ENCODE results near the gene PHF20. TPM values are rescaled to one million over a fixed set of nuclear protein-coding genes. Genes with fewer than 3 reads are reported as not detected.

Gene PHF20
- total RNA-seq, 1 experiment from 2014 or later, result 65.8 TPM

DNA sequence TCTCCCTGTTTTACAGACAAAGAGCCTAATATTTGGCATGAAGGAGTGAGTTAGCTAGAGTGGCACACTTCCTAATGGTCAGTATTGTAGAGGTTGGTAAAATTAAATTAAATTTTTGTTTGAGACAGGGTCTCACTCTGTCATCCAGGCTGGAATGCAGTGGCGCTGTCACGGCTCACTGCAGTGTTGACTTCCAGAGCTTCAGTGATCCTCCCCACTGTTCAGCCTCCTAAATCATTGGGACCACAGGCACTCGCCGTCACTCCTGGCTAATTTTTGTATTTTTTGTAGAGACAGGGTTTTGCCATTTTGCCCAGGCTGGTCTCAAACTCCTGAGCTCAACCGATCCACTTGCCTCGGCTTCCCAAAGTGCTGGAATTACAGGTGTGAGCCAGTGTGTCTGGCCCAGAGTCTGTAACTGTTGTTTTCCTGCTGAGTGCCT lies 111.5 kb downstream of the PHF20 start:
- peaks cover 5% of the 10 kb centered on the region; the same call in 1 of the 2 replicates for H3K36me3 Mint-ChIP-seq
- no peak overlapping the region for H3K27ac Mint-ChIP-seq
- CTCF ChIA-PET, result interaction anchor here (0.7 to 2.2 kb wide), 7 partner anchors 8 to 435 kb away, joined by 3 to 11 read pairs (median 3); partner anchors contain the start of gene SCAND1
- H3K4me1 Mint-ChIP-seq, result peaks cover 11% of the 10 kb centered on the region
- POLR2A ChIA-PET, result interaction anchor here (0.7 to 1.2 kb wide), 2 partner anchors 140 to 142 kb away, joined by 3 to 4 read pairs; partner anchors contain the start of gene RBM39
- DNase-seq (ENCODE audit: low spot score), result no peak
- H3K4me3 Mint-ChIP-seq, result no peak overlapping the region
- H3K27me3 Mint-ChIP-seq (ENCODE audit: low read depth), result no peaks in the 10 kb centered on the region
- no peak for ATAC-seq
- TF ChIP-seq MAX (CRISPR knock-in tag; IDR thresholded peaks at IDR 0.05) (no peak), EMX1 (CRISPR knock-in tag; IDR thresholded peaks at IDR 0.05) (no peak), ZNF416 (CRISPR knock-in tag; IDR thresholded peaks at IDR 0.05) (no peak), ZNF512 (CRISPR knock-in tag; IDR thresholded peaks at IDR 0.05; ENCODE audit: borderline replicate concordance) (no peak), ZNF423 (CRISPR knock-in tag; IDR thresholded peaks at IDR 0.05) (no peak), KAT7 (CRISPR knock-in tag; IDR thresholded peaks at IDR 0.05; ENCODE audit: borderline replicate concordance) (no peak), SOX15 (CRISPR knock-in tag; IDR thresholded peaks at IDR 0.05) (no peak), ZNF138 (CRISPR knock-in tag; conservative IDR thresholded peaks at IDR 0.05) (no peak), ZBTB21 (CRISPR knock-in tag; IDR thresholded peaks at IDR 0.05; ENCODE audit: borderline replicate concordance) (no peak), HMGA2 (CRISPR knock-in tag; IDR thresholded peaks at IDR 0.05) (no peak), ELF4 (CRISPR knock-in tag; IDR thresholded peaks at IDR 0.05; ENCODE audit: low read depth) (no peak), RELA (CRISPR knock-in tag; IDR thresholded peaks at IDR 0.05; ENCODE audit: borderline replicate concordance) (no peak), E2F1 (CRISPR knock-in tag; IDR thresholded peaks at IDR 0.05) (no peak)
- TF ChIP-seq, protein P1, sequence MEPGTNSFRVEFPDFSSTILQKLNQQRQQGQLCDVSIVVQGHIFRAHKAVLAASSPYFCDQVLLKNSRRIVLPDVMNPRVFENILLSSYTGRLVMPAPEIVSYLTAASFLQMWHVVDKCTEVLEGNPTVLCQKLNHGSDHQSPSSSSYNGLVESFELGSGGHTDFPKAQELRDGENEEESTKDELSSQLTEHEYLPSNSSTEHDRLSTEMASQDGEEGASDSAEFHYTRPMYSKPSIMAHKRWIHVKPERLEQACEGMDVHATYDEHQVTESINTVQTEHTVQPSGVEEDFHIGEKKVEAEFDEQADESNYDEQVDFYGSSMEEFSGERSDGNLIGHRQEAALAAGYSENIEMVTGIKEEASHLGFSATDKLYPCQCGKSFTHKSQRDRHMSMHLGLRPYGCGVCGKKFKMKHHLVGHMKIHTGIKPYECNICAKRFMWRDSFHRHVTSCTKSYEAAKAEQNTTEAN (CRISPR knock-in tag; IDR thresholded peaks at IDR 0.05), result no peak
- TF ChIP-seq, protein P2, sequence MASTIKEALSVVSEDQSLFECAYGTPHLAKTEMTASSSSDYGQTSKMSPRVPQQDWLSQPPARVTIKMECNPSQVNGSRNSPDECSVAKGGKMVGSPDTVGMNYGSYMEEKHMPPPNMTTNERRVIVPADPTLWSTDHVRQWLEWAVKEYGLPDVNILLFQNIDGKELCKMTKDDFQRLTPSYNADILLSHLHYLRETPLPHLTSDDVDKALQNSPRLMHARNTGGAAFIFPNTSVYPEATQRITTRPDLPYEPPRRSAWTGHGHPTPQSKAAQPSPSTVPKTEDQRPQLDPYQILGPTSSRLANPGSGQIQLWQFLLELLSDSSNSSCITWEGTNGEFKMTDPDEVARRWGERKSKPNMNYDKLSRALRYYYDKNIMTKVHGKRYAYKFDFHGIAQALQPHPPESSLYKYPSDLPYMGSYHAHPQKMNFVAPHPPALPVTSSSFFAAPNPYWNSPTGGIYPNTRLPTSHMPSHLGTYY (CRISPR knock-in tag; IDR thresholded peaks at IDR 0.05), result no peak
- TF ChIP-seq, protein P3, sequence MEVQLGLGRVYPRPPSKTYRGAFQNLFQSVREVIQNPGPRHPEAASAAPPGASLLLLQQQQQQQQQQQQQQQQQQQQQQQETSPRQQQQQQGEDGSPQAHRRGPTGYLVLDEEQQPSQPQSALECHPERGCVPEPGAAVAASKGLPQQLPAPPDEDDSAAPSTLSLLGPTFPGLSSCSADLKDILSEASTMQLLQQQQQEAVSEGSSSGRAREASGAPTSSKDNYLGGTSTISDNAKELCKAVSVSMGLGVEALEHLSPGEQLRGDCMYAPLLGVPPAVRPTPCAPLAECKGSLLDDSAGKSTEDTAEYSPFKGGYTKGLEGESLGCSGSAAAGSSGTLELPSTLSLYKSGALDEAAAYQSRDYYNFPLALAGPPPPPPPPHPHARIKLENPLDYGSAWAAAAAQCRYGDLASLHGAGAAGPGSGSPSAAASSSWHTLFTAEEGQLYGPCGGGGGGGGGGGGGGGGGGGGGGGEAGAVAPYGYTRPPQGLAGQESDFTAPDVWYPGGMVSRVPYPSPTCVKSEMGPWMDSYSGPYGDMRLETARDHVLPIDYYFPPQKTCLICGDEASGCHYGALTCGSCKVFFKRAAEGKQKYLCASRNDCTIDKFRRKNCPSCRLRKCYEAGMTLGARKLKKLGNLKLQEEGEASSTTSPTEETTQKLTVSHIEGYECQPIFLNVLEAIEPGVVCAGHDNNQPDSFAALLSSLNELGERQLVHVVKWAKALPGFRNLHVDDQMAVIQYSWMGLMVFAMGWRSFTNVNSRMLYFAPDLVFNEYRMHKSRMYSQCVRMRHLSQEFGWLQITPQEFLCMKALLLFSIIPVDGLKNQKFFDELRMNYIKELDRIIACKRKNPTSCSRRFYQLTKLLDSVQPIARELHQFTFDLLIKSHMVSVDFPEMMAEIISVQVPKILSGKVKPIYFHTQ (CRISPR knock-in tag; IDR thresholded peaks at IDR 0.05), result no peak
- TF ChIP-seq, protein P4, sequence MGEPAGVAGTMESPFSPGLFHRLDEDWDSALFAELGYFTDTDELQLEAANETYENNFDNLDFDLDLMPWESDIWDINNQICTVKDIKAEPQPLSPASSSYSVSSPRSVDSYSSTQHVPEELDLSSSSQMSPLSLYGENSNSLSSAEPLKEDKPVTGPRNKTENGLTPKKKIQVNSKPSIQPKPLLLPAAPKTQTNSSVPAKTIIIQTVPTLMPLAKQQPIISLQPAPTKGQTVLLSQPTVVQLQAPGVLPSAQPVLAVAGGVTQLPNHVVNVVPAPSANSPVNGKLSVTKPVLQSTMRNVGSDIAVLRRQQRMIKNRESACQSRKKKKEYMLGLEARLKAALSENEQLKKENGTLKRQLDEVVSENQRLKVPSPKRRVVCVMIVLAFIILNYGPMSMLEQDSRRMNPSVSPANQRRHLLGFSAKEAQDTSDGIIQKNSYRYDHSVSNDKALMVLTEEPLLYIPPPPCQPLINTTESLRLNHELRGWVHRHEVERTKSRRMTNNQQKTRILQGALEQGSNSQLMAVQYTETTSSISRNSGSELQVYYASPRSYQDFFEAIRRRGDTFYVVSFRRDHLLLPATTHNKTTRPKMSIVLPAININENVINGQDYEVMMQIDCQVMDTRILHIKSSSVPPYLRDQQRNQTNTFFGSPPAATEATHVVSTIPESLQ (CRISPR knock-in tag; IDR thresholded peaks at IDR 0.05), result no peak
- TF ChIP-seq, protein P5, sequence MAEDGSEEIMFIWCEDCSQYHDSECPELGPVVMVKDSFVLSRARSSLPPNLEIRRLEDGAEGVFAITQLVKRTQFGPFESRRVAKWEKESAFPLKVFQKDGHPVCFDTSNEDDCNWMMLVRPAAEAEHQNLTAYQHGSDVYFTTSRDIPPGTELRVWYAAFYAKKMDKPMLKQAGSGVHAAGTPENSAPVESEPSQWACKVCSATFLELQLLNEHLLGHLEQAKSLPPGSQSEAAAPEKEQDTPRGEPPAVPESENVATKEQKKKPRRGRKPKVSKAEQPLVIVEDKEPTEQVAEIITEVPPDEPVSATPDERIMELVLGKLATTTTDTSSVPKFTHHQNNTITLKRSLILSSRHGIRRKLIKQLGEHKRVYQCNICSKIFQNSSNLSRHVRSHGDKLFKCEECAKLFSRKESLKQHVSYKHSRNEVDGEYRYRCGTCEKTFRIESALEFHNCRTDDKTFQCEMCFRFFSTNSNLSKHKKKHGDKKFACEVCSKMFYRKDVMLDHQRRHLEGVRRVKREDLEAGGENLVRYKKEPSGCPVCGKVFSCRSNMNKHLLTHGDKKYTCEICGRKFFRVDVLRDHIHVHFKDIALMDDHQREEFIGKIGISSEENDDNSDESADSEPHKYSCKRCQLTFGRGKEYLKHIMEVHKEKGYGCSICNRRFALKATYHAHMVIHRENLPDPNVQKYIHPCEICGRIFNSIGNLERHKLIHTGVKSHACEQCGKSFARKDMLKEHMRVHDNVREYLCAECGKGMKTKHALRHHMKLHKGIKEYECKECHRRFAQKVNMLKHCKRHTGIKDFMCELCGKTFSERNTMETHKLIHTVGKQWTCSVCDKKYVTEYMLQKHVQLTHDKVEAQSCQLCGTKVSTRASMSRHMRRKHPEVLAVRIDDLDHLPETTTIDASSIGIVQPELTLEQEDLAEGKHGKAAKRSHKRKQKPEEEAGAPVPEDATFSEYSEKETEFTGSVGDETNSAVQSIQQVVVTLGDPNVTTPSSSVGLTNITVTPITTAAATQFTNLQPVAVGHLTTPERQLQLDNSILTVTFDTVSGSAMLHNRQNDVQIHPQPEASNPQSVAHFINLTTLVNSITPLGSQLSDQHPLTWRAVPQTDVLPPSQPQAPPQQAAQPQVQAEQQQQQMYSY (CRISPR knock-in tag; IDR thresholded peaks at IDR 0.05), result no peak
- no peaks in the 10 kb centered on the region for H3K9me3 Mint-ChIP-seq
